ENCODE results near the gene ATOH8. TPM values are rescaled to one million over a fixed set of nuclear protein-coding genes. Genes with fewer than 3 reads are reported as not detected.

ATOH8 gene
- total RNA-seq, 2 donors from 2014 or later, result 40.1 to 49.8 TPM

- Histone ChIP-seq H3K4me1 (replicated peaks) (peaks cover 12% of the 10 kb centered on the region), H3K36me3 (no peaks in the 10 kb centered on the region), H3K27me3 (replicated peaks; ENCODE audit: insufficient read depth) (no peaks in the 10 kb centered on the region), H3K4me3 (no peak overlapping the region), H3K9me3 (no peaks in the 10 kb centered on the region), H3K27ac (no peak overlapping the region)
- intact Hi-C loops (cut with DNase I), result no loop called here
- peak; percentile 51 for DNase-seq (ENCODE audit: low spot score)
- no peak for TF ChIP-seq POLR2A (IDR thresholded peaks at IDR 0.05)
- peak; percentile 29 for TF ChIP-seq POLR2AphosphoS5 (IDR thresholded peaks at IDR 0.05)
- 32% methylated on average over 8 of the region's 8 CpGs for WGBS
Observed at GRCh38 chr2:85768713-85769112, 14.9 kb downstream of the ATOH8 start.

- 73% methylated on average over 12 of the region's 12 CpGs for WGBS
- no peak for TF ChIP-seq POLR2A (IDR thresholded peaks at IDR 0.05)
- TF ChIP-seq, protein P1, sequence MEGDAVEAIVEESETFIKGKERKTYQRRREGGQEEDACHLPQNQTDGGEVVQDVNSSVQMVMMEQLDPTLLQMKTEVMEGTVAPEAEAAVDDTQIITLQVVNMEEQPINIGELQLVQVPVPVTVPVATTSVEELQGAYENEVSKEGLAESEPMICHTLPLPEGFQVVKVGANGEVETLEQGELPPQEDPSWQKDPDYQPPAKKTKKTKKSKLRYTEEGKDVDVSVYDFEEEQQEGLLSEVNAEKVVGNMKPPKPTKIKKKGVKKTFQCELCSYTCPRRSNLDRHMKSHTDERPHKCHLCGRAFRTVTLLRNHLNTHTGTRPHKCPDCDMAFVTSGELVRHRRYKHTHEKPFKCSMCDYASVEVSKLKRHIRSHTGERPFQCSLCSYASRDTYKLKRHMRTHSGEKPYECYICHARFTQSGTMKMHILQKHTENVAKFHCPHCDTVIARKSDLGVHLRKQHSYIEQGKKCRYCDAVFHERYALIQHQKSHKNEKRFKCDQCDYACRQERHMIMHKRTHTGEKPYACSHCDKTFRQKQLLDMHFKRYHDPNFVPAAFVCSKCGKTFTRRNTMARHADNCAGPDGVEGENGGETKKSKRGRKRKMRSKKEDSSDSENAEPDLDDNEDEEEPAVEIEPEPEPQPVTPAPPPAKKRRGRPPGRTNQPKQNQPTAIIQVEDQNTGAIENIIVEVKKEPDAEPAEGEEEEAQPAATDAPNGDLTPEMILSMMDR (IDR thresholded peaks at IDR 0.05), result peak in 2 of 4 experiments; percentile 8 to 11
- H3K4me3 ChIP-seq, result no peak overlapping the region
- H3K27ac ChIP-seq, result no peak overlapping the region
- H3K36me3 ChIP-seq, result no peaks in the 10 kb centered on the region
- H3K9me3 ChIP-seq, result no peaks in the 10 kb centered on the region
- H3K4me1 ChIP-seq (replicated peaks), result peaks cover 12% of the 10 kb centered on the region
- no peak for DNase-seq (ENCODE audit: low spot score)
- H3K27me3 ChIP-seq (replicated peaks; ENCODE audit: insufficient read depth), result no peaks in the 10 kb centered on the region
- intact Hi-C loops (cut with DNase I), result no loop called here
Observed at GRCh38 chr2:85769236-85769982, 15.6 kb downstream of the ATOH8 start.

GRCh38 chr2:85769983-85770362 is 16.2 kb downstream of the ATOH8 start:
- Histone ChIP-seq H3K27me3 (replicated peaks; ENCODE audit: insufficient read depth) (no peaks in the 10 kb centered on the region), H3K36me3 (no peaks in the 10 kb centered on the region), H3K4me3 (no peak overlapping the region), H3K9me3 (no peaks in the 10 kb centered on the region), H3K4me1 (replicated peaks) (peaks cover 12% of the 10 kb centered on the region), H3K27ac (no peak overlapping the region)
- intact Hi-C loops (cut with DNase I), result no loop called here
- WGBS, result 92% methylated on average over 7 of the region's 7 CpGs
- TF ChIP-seq POLR2A (IDR thresholded peaks at IDR 0.05) (no peak), POLR2AphosphoS5 (IDR thresholded peaks at IDR 0.05) (no peak)
- TF ChIP-seq, protein P1 (IDR thresholded peaks at IDR 0.05), result no peak
- no peak for DNase-seq (ENCODE audit: low spot score)

GRCh38 chr2:85770369-85770768 is 16.6 kb downstream of the ATOH8 start:
- H3K4me3 ChIP-seq, result no peak overlapping the region
- intact Hi-C loops (cut with DNase I), result no loop called here
- H3K9me3 ChIP-seq, result no peaks in the 10 kb centered on the region
- TF ChIP-seq POLR2A (IDR thresholded peaks at IDR 0.05) (no peak), POLR2AphosphoS5 (IDR thresholded peaks at IDR 0.05) (no peak)
- TF ChIP-seq, protein P1 (IDR thresholded peaks at IDR 0.05), result no peak
- no peak for DNase-seq (ENCODE audit: low spot score)
- peaks cover 12% of the 10 kb centered on the region for H3K4me1 ChIP-seq (replicated peaks)
- 70% methylated on average over 12 of the region's 12 CpGs for WGBS
- no peaks in the 10 kb centered on the region for H3K36me3 ChIP-seq
- no peak overlapping the region for H3K27ac ChIP-seq
- no peaks in the 10 kb centered on the region for H3K27me3 ChIP-seq (replicated peaks; ENCODE audit: insufficient read depth)

- no peaks in the 10 kb centered on the region for H3K36me3 ChIP-seq
- H3K27me3 ChIP-seq (replicated peaks; ENCODE audit: insufficient read depth), result no peaks in the 10 kb centered on the region
- intact Hi-C loops (cut with DNase I), result no loop called here
- H3K4me1 ChIP-seq (replicated peaks), result peaks cover 12% of the 10 kb centered on the region
- 80% methylated on average over 8 of the region's 10 CpGs for WGBS
- no peak for DNase-seq (ENCODE audit: low spot score)
- H3K4me3 ChIP-seq, result no peak overlapping the region
- TF ChIP-seq, protein P1 (IDR thresholded peaks at IDR 0.05), result no peak
- no peak for TF ChIP-seq POLR2AphosphoS5 (IDR thresholded peaks at IDR 0.05)
- no peak for TF ChIP-seq POLR2A (IDR thresholded peaks at IDR 0.05)
- no peaks in the 10 kb centered on the region for H3K9me3 ChIP-seq
- no peak overlapping the region for H3K27ac ChIP-seq
Observed at GRCh38 chr2:85770786-85771409, 17.1 kb downstream of the ATOH8 start.

Data from prostate gland (tissue), 2 donors.